A549 (cell line): Measurements from ENCODE around the gene UGT1A5. TPM values are rescaled to one million over a fixed set of nuclear protein-coding genes. Genes with fewer than 3 reads are reported as not detected.
A peak's percentile ranks its signal among the peaks of the same experiment; 100 is the strongest.

Source experiments
- ATAC-seq, 2 experiments: fragments of 200-7000 bp in 1 of 2; fragments of >200 bp in 1 of 2; cut with Nextera tagmentation in 1 of 2; cut with Tn5 transposase in 1 of 2; 3 replicates each; pipeline versions ENCODE4 v1.8.0 to v1.9.1; 2018 to 2020; ENCODE audit warnings: mild to moderate bottlenecking in 1 of 2, moderate library complexity in 1 of 2
- CTCF ChIA-PET: fragments of 300-600 bp; sonication (Branson Sonifier 250); formaldehyde crosslinking; extraction: SDS; loops from one replicate; lab custom pipeline; 2021; ENCODE audit warnings: antibody characterized with exemption, inconsistent platforms; lab: Yijun Ruan, JAX
- POLR2A ChIA-PET: fragments of 350-600 bp; formaldehyde crosslinking; extraction: SDS; loops from one replicate; lab custom pipeline; 2021; ENCODE audit warnings: antibody characterized with exemption, inconsistent platforms; lab: Yijun Ruan, JAX
- DNase-seq, 2 experiments: peaks; one replicate each; pipeline versions ENCODE4 v3.0.0 to v3.0.0-alpha.2; 2011 to 2016; ENCODE audit warnings: low read depth in 1 of 2, low spot score in 1 of 2
- FAIRE-seq: peaks from 2 replicates; lab custom pipeline; 2011; peaks lifted over from hg19 to GRCh38; lab: Jason Lieb, UNC
- H3K27ac ChIP-seq, 2 experiments: fragments of >200 bp; sonication (Bioruptor Twin); formaldehyde crosslinking; 3 replicates each; pipeline ENCODE4 v1.5.1; 2016 to 2017
- H3K4me1 ChIP-seq: fragments of >200 bp; sonication (Bioruptor Twin); formaldehyde crosslinking; 3 replicates; pipeline ENCODE4 v1.6.1; 2016
- H3K4me2 ChIP-seq: fragments of >200 bp; sonication (Bioruptor Twin); formaldehyde crosslinking; 3 replicates; pipeline ENCODE4 v1.6.1; 2016
- H3K4me3 ChIP-seq: fragments of >200 bp; sonication (Bioruptor Twin); formaldehyde crosslinking; 3 replicates; pipeline ENCODE4 v1.5.1; 2016
- H3K9me3 ChIP-seq: fragments of >200 bp; sonication (Bioruptor Twin); formaldehyde crosslinking; 3 replicates; pipeline ENCODE4 v1.6.1; 2016
- ATOH8 ChIP-seq: fragments of 250-450 bp; sonication (Bioruptor Pico); IDR thresholded peaks from 2 replicates; pipeline ENCODE4 v1.5.0; 2020; ENCODE audit warnings: low read depth, mild to moderate bottlenecking, moderate library complexity
- CEBPB ChIP-seq, 2 experiments: fragments of >200 bp in 1 of 2; sonication (Bioruptor Twin) in 1 of 2; formaldehyde crosslinking in 1 of 2; IDR thresholded peaks; 2 replicates each; pipeline ENCODE4 v1.6.1; 2012 to 2016
- CTCF ChIP-seq: fragments of >200 bp; sonication (Bioruptor Twin); formaldehyde crosslinking; IDR thresholded peaks from 3 replicates; pipeline ENCODE4 v1.5.1; 2016
- EHMT2 ChIP-seq: fragments of 200-600 bp; sonication (generic); IDR thresholded peaks from 2 replicates; pipeline ENCODE4 v1.6.1; 2016; ENCODE audit warnings: antibody characterized with exemption, low read depth, mild to moderate bottlenecking, moderate library complexity
- FOSL2 ChIP-seq, 2 experiments: fragments of 450-650 bp in 1 of 2; fragments of >200 bp in 1 of 2; sonication (Bioruptor Twin) in 1 of 2; formaldehyde crosslinking; IDR thresholded peaks; 2 replicates each; pipeline versions ENCODE4 v1.5.0 to v1.6.1; 2016 to 2020; ENCODE audit warnings: mild to moderate bottlenecking in 1 of 2, moderate library complexity in 1 of 2
- GATA3 ChIP-seq: IDR thresholded peaks from 2 replicates; pipeline ENCODE4 v1.6.1; 2012; ENCODE audit warnings: borderline replicate concordance
- HDAC2 ChIP-seq: fragments of 200-600 bp; sonication (generic); IDR thresholded peaks from 2 replicates; pipeline ENCODE4 v1.6.1; 2016
- HES2 ChIP-seq: fragments of >200 bp; sonication (Bioruptor Twin); formaldehyde crosslinking; IDR thresholded peaks from 2 replicates; pipeline ENCODE4 v1.6.1; 2016
- HEYL ChIP-seq: fragments of 250-450 bp; sonication (Bioruptor Pico); IDR thresholded peaks from 2 replicates; pipeline ENCODE4 v1.8.0; 2021; ENCODE audit warnings: mild to moderate bottlenecking, moderate library complexity
- HMGXB4 ChIP-seq: fragments of 250-450 bp; sonication (Bioruptor Pico); IDR thresholded peaks from 2 replicates; pipeline ENCODE4 v1.5.0; 2021; ENCODE audit warnings: mild to moderate bottlenecking, moderate library complexity, borderline replicate concordance
- HOXA7 ChIP-seq: fragments of 250-450 bp; sonication (Bioruptor Pico); IDR thresholded peaks from 2 replicates; pipeline ENCODE4 v1.5.0; 2020; ENCODE audit warnings: mild to moderate bottlenecking, moderate library complexity
- HOXB13 ChIP-seq: fragments of 250-450 bp; sonication (Bioruptor Pico); IDR thresholded peaks from 2 replicates; pipeline ENCODE4 v1.5.0; 2020; ENCODE audit warnings: low read depth, mild to moderate bottlenecking, moderate library complexity
- HOXB5 ChIP-seq: fragments of 250-450 bp; sonication (Bioruptor Pico); IDR thresholded peaks from 2 replicates; pipeline ENCODE4 v1.5.0; 2020; ENCODE audit warnings: mild to moderate bottlenecking, moderate library complexity
- JUN ChIP-seq, 2 experiments: fragments of >200 bp; sonication (Bioruptor Twin); formaldehyde crosslinking; IDR thresholded peaks; 2 replicates in 1 of 2; 3 replicates in 1 of 2; pipeline ENCODE4 v1.6.1; 2016 to 2017
- JUNB ChIP-seq: fragments of >200 bp; sonication (Bioruptor Twin); formaldehyde crosslinking; IDR thresholded peaks from 2 replicates; pipeline ENCODE4 v1.6.1; 2016
- MYC ChIP-seq: IDR thresholded peaks from 2 replicates; pipeline ENCODE4 v1.6.1; 2012; ENCODE audit warnings: mild to moderate bottlenecking, inconsistent platforms, low read length, improper control_type of control experiment, borderline replicate concordance
- PHF8 ChIP-seq: fragments of 200-600 bp; sonication (generic); IDR thresholded peaks from 2 replicates; pipeline ENCODE4 v1.6.1; 2016; ENCODE audit warnings: low read depth, mild to moderate bottlenecking, antibody characterized with exemption, moderate library complexity, borderline replicate concordance
- RAD21 ChIP-seq, 2 experiments: fragments of >200 bp in 1 of 2; sonication (Bioruptor Twin) in 1 of 2; formaldehyde crosslinking in 1 of 2; IDR thresholded peaks in 1 of 2; conservative IDR thresholded peaks in 1 of 2; 2 replicates in 1 of 2; 3 replicates in 1 of 2; pipeline ENCODE4 v1.6.1; 2012 to 2018; ENCODE audit warnings: inconsistent platforms in 1 of 2
- RARB ChIP-seq: fragments of 250-450 bp; sonication (Bioruptor Pico); IDR thresholded peaks from 2 replicates; pipeline ENCODE4 v1.8.0; 2021; ENCODE audit warnings: mild to moderate bottlenecking, moderate library complexity
- RNF2 ChIP-seq: fragments of 200-600 bp; sonication (generic); IDR thresholded peaks from 2 replicates; pipeline ENCODE4 v1.6.1; 2016; ENCODE audit warnings: low read depth, mild to moderate bottlenecking, antibody characterized with exemption, moderate library complexity, borderline replicate concordance
- SMC3 ChIP-seq: fragments of >200 bp; sonication (Bioruptor Twin); formaldehyde crosslinking; IDR thresholded peaks from 3 replicates; pipeline ENCODE4 v1.6.1; 2018; ENCODE audit warnings: inconsistent platforms
- SREBF2 ChIP-seq: fragments of 450-650 bp; IDR thresholded peaks from 2 replicates; pipeline ENCODE4 v1.6.1; 2014; ENCODE audit warnings: mild to moderate bottlenecking, moderate library complexity
- ZFP36 ChIP-seq: fragments of 450-650 bp; IDR thresholded peaks from 2 replicates; pipeline ENCODE4 v1.6.1; 2014; ENCODE audit warnings: borderline replicate concordance; ENCODE audit not compliant: partially characterized antibody
- ZNF302 ChIP-seq: fragments of 250-450 bp; sonication (Bioruptor Pico); IDR thresholded peaks from 2 replicates; pipeline ENCODE4 v1.9.0; 2021; ENCODE audit warnings: inconsistent platforms, mild to moderate bottlenecking, moderate library complexity
- WGBS: methylation state at CpG from one replicate; pipeline ENCODE4 v1.1.6; 2017; ENCODE audit errors: missing lambda C conversion rate; 5-methylcytosine and 5-hydroxymethylcytosine counted together
- polyA plus RNA-seq, 4 experiments: library from polyadenylated mRNA; depleted of rRNA in 3 of 4; stranded (reverse); fragments of >200 nt; fragmentation: RNase III in 1 of 4; extraction: RNeasy Plus Mini Kit Qiagen cat#74134 plus additional on column Dnase treatment in 1 of 4; gene quantifications; 2 replicates in 3 of 4; 3 replicates in 1 of 4; pipeline ENCODE4 v1.2.3, GENCODE V29; 2011 to 2017

Gene UGT1A5
- polyA plus RNA-seq, 2 of the 4 experiments (the other 2 are of a cell fraction) = 0.05 TPM; not detected in 1

- TF ChIP-seq HOXB5 (CRISPR knock-in tag) (peak; percentile 16; the same call in 1 of the 2 replicates), HOXA7 (peak; percentile 49; the same call in 1 of the 2 replicates)
- TF ChIP-seq, all 56 proteins: peak for 9
These were observed 6.7 kb upstream of the UGT1A5 start (continued) for GRCh38 chr2:233705911-233706506.

GRCh38 chr2:233706720-233707119 is 6.0 kb upstream of the UGT1A5 start:
- 44% methylated on average over 1 of the region's 1 CpG for WGBS
- Histone ChIP-seq H3K4me2 (peak overlapping the region; percentile 47), H3K9me3 (peaks cover 43% of the 10 kb centered on the region), H3K4me3 (no peak overlapping the region), H3K27ac (peak overlapping the region; percentile 98 to 100), H3K4me1 (peaks cover 65% of the 10 kb centered on the region)
- CTCF ChIA-PET = interaction anchor here (1.6 to 2.2 kb wide), 4 partner anchors 9 to 258 kb away, joined by 5 to 11 read pairs (median 8); no protein-coding TSS in a partner anchor
- POLR2A ChIA-PET = interaction anchor here (0.5 to 2.1 kb wide), 4 partner anchors 126 to 750 kb away, joined by 3 to 7 read pairs (median 4); partner anchors contain the start of gene USP40
- ATAC-seq (peak; percentile 48 to 69; a peak in 5 of 6 replicates), FAIRE-seq (no peak), DNase-seq (peak in 1 of 2 experiments; percentile 72)
- TF ChIP-seq HOXB13 (0 out of 2 replicates have a peak, but pooled peaks have one; percentile 30), MYC (no peak), JUN (IDR thresholded peaks at IDR 0.05) (0 out of 5 replicates have a peak, but pooled peaks of 1 of the 2 experiments have one; percentile 19), PHF8 (no peak), HOXA7 (no peak), RNF2 (no peak), JUNB (no peak), ZNF302 (CRISPR knock-in tag) (no peak), HDAC2 (no peak), GATA3 (peak; percentile 60), EHMT2 (no peak), RAD21 (conservative IDR thresholded peaks at IDR 0.05 in 1 of 2, IDR thresholded peaks at IDR 0.05 in 1 of 2) (0 out of 5 replicates have a peak, but pooled peaks of 1 of the 2 experiments have one; percentile 4), ZFP36 (no peak), HMGXB4 (CRISPR knock-in tag) (no peak), RARB (no peak), SREBF2 (no peak), CTCF (no peak), SMC3 (no peak), HEYL (no peak), FOSL2 (IDR thresholded peaks at IDR 0.05) (no peak), FOSL2 (CRISPR knock-in tag; IDR thresholded peaks at IDR 0.05) (no peak; the same call in 1 of the 2 replicates), ATOH8 (CRISPR knock-in tag) (0 out of 2 replicates have a peak, but pooled peaks have one; percentile 13), CEBPB (IDR thresholded peaks at IDR 0.05) (peak in 1 of 2 experiments; percentile 61; a peak in 1 of 4 replicates), HES2 (no peak), HOXB5 (CRISPR knock-in tag) (no peak)
